GM19438 (cell line): ENCODE data around the gene PSMG1.
A peak's percentile ranks its signal among the peaks of the same experiment; 100 is the strongest.
"Not testable (repeated sequence)": the region's sequence is repeated elsewhere in the genome, so short reads cannot be mapped to it uniquely, and the experiment has no call there.

Experiments used
- ATAC-seq: cut with Tn5 transposase; IDR thresholded peaks from one replicate; pipeline ENCODE4 v1.9.1; 2021; ENCODE audit warnings: low read depth; ENCODE audit not compliant: unreplicated experiment

PSMG1 gene, protein sequence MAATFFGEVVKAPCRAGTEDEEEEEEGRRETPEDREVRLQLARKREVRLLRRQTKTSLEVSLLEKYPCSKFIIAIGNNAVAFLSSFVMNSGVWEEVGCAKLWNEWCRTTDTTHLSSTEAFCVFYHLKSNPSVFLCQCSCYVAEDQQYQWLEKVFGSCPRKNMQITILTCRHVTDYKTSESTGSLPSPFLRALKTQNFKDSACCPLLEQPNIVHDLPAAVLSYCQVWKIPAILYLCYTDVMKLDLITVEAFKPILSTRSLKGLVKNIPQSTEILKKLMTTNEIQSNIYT

DNA sequence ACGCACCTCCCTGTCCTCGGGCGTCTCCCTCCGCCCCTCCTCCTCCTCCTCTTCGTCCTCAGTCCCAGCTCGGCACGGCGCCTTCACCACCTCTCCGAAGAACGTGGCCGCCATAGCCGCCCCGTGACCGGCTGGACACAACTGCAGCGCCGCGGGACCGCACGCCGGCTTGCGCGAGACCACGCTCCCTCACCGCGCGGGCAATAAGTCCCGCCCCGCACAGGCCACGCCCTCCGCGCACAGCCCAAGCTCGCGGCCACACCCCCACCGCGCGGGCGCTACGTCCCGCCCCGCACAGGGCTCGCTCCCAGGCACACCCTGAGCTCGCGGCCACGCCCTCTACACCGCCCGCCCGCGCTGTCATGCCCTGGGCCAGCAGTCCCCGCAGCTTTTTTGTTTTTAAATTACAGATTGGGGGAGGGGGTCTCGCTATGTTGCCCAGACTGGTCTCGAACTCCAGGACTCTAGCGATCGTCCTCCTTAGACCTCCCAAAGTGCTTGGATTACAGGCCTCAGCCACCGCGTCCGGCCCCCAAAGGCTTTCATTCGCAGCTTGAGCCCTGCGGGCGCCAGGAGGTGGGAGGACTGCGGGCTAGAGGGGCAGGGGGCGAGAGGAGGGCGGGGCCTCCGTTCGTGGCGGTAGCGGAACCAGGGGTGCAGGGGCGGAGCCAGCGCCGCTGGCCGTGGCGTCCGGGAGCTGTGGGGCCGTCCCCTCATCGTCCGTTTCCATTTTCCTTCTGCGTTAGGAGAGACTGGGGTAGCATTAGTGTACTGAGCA is at the start of gene PSMG1:
Gene PSMG1 (minus strand): TSS at position 180 of the 778 bp plus-strand sequence. CDS start 66 bp downstream, at position 114.
- ATAC-seq = peak; percentile 89

DNA sequence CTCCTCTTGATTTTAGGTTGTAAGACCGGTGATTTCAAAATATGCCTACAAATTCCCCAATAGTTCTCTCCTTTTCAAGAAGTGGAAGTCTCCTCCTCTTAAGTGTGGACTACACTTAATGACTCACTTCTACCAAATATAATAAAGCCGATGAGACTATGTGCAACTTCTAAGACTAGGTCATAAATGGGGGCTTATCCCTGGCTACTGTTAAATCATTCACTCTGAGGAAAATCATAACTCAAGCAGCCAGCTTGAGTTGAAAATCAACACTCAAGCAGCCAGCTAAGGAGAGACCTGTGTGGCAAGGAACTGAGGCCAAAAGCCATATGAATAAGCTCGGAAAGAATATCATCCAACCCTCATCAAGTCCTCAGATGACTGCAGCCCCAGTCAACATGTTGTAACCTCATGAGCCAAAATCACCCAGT is 49.6 kb upstream of the PSMG1 start:
- ATAC-seq = no peak

DNA sequence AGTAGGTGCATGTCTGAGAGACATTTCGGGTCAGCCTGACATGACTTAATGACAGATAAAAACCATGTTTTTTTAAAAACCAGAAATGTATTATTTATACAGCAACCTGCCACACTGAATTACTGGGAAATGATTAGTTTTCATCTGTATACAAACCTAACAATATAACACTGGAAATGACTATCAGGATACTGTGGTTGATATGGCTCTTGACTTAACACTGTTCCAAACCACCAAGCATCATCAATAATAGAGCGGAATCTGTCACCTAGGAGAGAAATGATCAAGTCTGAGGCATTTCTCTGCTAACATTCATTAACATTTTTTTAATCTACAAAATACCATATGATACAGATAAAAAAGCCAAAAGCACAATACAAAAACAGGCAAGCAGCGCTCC is 41.7 kb upstream of the PSMG1 start:
- no peak for ATAC-seq

DNA sequence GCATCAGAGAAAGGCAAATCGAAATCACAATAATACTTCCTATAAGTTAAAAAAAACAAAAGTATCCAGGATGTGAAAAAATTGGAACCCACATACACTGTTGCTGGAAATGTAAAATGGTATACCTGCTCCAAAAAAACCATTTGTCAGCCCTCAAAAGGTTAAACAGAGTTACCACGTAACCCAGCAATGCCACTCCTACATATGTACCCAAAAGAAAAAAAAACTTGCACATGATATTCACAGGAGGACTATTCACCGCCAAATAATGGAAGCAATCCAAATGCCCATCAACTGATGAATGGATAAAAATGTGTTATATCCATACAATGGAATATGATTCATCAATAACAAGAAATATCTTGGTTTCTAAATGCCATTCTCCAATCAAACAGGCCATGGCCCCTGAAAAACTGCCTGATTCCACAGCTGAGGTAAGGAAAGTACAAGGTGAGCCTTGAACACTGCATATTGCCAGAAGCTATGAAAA is 38.8 kb upstream of the PSMG1 start:
- no peak for ATAC-seq

DNA sequence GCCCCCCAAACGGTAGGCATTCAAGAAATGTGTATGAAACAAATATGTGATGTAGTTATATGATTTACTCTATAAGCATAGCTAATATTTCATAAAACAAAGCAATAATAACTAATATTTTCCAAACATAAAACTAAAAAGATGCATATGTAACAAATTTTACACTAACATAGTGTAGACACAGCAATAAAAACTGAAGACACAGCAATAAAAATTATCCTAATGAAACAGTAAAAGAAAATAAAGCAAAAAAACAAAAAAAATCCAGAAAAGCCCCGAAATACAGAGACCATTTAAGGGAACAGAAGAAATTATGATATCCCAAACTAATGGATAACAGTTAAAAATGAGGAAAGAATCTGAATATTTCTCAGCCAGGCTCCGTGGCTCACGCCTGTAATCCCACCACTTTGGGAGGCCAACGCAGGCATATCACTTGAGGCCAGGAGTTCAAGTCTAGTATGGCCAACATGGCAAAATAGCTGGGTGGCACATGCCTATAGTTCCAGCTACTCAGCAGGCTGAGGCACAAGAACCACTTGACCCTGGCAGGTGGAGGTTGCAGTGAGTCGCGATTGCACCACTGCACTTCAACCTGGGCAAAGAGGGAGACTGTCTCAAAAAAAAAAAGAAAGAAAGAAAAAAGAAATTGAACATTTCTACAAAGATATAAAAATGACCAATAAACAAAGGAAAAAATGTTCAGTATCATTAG is 38.2 kb upstream of the PSMG1 start:
- no peak for ATAC-seq

DNA sequence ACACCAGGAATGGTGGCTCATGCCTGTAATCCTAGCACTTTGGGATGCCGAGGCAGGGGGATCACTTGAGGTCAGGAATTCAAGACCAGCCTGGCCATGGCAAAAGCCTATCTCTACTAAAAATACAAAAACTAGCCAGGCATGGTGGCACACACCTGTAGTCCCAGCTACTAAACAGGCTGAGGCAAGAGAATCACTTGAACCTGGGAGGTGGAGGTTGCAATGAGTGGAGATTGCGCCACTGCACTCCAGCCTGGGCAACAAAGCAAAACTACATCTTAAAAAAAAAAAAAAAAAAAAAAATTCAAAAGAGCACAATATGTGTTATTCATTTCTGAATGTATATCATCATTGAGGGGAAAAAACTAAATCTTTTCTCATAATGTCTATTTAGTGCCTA is 37.6 kb upstream of the PSMG1 start:
- ATAC-seq = not testable (repeated sequence)

DNA sequence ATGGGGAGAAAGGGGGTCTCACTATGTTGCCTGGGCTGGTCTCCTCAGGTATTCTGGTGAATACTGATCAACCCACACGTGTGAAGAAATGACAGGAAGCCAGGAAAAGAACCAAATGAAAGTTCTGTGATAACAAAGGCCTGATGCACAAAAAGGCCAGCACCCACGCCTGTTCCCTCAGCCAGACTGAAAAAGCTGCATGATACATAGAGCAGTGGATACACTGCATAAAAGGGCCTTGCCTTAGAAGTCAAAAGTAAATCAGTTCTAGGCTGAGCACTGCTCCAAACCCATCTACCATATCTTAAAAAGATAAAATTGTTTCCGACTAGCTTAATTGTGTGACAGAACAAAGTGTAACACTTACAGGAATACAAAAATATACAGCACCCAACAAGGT is 36.9 kb upstream of the PSMG1 start:
- no peak for ATAC-seq

DNA sequence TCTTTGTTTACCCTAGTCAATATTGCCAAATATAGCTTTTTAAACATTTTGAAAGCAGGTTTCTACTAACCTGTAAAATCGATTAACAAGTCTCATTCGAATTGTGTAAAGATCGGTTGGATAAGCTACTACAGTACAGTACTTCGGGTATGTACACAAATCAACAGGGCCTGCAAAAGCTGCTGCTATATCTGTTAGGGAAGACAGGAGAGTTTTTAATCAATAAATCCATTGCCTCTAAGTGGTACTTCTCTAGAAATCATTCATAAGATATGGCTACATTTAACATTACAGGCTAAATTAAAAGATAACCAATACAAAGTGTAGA is 34.8 kb upstream of the PSMG1 start:
- no peak for ATAC-seq

DNA sequence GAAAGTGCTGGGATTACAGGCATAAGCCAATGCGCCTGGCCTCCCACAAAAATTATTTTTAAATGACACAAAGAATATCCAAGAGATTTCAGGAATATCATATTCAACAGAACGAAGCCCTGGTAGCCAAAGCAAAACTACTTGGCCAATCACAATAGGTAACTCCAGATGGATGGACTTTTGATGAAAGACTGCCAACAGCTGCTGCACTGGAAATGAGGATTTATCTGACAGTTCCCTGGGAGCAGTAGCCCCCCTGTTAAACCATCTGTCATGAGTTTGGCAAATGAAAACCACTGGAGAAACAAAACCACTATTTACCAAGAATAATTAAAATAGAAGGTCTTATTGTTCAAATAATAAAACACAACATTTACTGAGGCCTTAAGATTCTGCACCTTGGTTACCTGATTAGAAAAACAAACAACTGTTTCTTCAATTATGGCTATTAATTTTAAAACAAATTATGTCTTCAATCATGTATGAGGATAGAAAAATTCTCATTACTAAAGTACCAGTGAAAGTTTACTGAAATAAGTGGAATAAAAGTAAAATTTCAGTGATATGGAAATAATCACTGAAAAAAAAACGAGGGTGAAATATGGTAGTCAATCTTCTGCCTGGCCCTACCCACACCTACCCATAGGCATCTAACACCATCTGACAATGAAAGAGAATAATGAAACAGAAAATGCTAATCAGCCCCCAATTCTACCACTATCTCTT is 34.3 kb upstream of the PSMG1 start:
- no peak for ATAC-seq

DNA sequence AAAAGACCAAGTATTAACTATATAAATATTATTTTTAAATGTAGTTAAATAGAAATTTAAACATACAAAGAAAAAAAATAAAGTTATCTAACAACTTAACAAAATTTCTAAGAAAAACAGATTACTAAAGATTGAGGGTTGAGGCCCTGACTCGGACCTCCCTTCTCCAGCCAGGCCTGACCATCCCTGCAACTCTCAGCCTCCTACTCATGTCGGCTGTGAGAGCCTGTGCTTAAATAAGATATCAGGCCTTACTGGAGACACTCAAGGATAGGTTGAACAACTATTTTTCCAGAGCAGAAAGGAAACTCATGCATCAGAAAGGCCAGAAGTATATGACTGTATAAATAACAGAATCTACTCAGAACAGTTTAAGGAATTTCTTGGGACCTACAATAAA is 33.0 kb upstream of the PSMG1 start:
- no peak for ATAC-seq

DNA sequence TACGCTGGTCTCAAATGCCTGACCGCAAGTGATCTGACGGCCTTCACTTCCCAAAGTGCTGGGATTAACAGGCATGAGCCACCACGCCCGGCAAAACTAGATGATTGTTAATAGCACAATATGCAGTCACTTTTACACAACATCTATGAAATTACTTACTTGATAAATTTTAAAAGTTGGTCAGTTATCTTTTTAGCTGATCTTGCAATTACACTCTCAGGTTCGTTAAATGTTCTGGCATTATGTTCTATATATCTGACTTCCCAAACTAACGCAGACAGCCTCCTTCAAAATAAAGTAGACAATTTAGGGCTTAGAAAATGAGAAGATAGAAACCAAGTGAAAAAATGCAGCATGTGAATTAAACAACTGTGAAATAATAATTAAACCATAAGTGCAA is 31.8 kb upstream of the PSMG1 start:
- ATAC-seq = no peak

DNA sequence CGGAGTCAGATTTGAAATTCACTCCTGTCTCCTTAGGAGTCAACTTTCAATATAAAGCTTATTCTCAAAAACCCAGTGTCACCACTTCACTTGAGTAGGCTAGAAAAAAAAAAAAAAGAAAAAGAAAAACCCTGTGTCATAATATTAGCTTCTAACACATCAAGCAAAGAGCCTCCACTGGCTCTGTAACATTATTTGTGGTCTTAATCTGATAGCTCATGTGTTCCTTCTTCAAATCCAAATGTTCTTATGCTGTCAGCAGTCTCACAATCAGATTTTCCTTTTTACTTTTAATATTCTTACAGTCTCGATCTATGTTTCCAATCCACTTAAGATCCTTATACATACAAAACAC is 26.1 kb upstream of the PSMG1 start:
- no peak for ATAC-seq

DNA sequence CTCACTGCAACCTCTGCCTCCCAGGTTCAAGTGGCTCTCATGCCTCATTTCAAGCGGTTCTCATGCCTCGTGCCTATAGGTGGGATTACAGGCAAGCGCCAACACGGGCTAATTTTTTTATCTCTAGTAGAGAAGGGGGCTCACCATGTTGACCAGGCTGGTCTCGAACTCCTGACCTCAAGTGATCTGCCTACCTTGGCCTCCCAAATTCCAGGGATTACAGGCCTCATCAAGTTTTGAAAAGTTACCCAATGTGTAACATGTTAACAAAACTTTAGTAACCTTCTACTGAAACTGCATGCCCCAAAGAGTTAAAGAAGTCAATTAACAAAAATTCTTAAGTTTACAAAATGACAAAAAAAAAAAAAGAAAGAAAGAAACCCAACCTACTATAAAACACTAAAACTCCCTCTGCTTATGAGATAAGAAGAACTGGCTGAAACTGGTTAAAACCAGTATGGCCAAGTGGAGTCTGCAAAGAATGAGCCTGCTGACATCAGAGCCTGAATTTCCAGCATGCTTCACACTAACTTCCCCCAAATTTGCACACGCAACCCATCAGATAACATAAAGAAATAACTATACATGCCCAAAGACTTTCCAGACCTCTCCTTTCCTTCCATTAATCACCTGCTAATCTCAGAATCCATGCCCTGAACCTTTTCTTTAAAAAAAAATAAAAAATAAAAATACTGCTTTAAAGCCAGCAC is 25.5 kb upstream of the PSMG1 start:
- ATAC-seq = no peak

DNA sequence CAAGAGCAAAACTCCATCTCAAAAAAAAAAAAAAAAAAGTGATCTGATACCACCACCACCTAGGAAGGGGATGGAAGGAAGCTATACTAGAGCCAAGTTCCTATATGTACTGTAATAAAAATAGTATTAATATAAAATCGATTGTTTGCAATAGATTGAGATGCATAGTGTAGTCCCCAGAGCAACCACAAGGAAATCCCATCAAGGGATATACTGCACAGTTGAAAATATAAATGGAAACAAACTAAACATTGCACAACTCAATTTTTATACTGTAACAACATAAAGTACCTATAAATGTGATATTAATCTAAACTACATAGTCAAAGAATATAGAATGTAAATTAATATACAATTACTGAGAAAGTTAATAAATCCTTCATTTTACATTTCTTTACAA is 20.9 kb upstream of the PSMG1 start:
- no peak for ATAC-seq

DNA sequence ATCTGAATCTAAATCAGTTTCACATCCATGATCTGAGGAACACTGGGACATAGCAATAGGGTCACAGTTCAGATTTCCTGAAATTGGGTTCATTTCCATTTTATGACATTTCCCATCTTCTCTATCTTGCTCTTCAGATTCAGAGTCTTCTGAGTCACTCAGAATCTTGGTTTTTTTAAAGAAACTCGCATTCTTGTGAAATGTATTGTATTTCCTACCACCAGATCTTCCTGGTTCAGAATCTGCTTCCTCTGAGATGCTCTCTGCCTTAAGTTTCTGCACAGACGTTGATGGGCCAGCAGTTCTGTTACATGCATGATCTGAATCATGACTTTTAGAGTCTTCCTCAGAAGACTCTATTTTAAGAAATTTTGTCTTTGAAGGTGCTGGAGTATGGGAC is 15.5 kb upstream of the PSMG1 start:
- ATAC-seq = no peak

DNA sequence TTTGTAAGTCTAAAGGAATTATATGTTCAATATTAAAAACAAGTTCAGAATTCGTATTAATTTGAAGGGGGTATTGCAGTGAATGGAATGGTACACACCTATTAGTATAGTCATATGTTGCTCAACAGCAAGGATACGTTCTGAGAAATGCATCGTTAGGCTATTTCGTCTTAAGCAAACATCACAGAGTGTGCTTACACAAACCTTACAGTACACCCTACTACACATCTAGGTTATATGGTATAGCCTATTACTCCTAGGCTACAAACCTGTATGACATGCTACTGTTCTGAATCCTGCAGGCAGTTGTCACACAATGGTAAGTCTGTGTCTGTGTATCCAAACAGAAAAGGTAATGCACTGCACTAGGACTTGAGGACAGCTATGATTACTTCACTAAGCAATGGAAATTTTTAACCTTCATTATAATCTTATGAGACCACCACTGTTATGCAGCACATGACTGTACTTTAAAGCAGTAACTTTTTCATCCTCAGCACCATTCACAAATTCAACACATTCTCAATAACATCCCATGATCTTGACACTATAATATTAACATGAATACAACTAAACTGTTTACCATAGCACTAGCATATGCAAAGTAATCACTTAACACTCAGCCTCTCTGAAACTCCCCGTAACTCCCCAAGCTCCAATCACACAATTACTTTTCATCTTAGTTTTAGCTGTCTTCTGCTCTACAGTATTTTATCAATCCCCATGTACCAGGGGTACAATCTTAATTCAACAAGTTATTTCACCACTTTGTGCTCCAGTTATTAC is 14.4 kb upstream of the PSMG1 start:
- ATAC-seq = no peak

DNA sequence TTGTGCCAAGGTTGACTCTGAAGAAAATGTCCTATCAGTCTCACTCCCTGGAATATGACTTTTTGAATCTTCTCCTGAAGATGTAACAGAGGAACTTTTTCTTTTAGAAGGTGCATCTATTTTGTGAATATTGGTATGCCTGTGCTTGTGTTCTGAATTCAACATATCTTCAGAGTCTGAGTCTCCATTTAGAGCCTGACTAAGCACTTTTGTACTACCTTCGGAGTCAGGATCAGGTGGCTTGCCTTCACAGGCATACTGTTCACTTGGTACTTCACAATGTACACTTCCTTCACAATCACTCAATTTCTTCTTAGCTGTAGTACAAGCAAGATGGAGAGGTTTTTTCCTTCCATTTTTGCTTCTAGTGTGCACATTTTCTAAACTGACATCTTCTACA is 13.6 kb upstream of the PSMG1 start:
- no peak for ATAC-seq

DNA sequence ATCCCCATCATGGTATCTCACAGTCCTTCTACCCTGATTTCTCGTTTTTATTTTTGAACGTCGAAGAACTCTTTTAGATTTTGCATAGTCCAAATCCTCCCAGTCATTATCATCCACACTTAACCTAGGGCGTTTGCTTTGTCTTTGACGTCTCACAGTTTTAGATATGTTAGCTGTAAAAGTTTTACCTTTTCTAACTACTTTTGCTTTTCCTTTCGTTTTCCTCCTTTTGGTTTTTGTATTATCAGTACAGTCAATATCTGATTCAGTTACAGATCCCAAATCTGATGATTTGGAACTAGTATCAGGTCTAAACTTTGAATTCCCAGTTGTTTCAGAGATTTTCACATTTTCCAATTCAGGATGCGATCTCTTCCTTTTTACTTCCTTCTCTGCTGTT is 13.1 kb upstream of the PSMG1 start:
- ATAC-seq = no peak

DNA sequence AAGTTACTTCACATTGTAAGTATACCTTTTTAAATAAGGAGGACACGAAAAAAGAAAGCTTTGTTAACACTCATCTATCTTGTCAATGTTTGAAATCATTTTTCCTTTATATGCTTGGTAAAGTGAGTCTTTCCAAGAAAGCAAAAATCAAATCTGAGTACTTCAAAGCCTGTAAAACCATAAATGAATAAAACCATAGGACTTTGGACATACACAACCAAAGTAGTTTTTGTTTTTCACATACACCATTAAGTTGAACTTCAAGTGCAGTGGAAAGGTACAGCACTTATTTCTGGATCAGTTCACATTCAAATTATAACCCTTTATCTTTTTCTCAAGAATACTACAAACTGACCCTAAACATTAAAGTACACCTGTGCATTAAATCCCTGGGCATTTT is 10.1 kb upstream of the PSMG1 start:
- no peak for ATAC-seq
